Ascending aorta (tissue), 2 donors: ENCODE measurements around the gene MSI2. TPM values are rescaled to one million over a fixed set of nuclear protein-coding genes. Genes with fewer than 3 reads are reported as not detected.

Experiments used
- DNase-seq, 2 donors: peaks; one replicate each; pipeline ENCODE4 v3.0.0-alpha.2; 2019; ENCODE audit warnings: low spot score in 2 of 2
- H3K27ac ChIP-seq, 2 donors: fragments of 200-600 bp; sonication (generic); one replicate each; pipeline ENCODE4 v1.5.1; 2016 to 2017; ENCODE audit warnings: mild to moderate bottlenecking in 1 of 2
- H3K27me3 ChIP-seq: fragments of 200-600 bp; sonication (generic); one replicate; pipeline ENCODE4 v1.5.1; 2017
- H3K36me3 ChIP-seq, 2 donors: fragments of 200-600 bp; sonication (generic); one replicate each; pipeline ENCODE4 v1.5.1; 2016
- H3K4me1 ChIP-seq, 2 donors: fragments of 200-600 bp; sonication (generic); one replicate each; pipeline ENCODE4 v1.5.1; 2016 to 2017; ENCODE audit warnings: mild to moderate bottlenecking in 1 of 2
- H3K4me3 ChIP-seq, 2 donors: fragments of 200-600 bp; sonication (generic); one replicate each; pipeline ENCODE4 v1.5.1; 2016 to 2017; ENCODE audit warnings: mild to moderate bottlenecking in 1 of 2
- H3K9me3 ChIP-seq, 2 donors: fragments of 200-600 bp; sonication (generic); one replicate each; pipeline ENCODE4 v1.5.1; 2016
- intact Hi-C: fragments of 100-400 bp; cut with DNase I; formaldehyde crosslinking; loops from one replicate; pipeline ENCODE4 v1.15.1; 2023
- total RNA-seq: library from RNA; depleted of rRNA; stranded (reverse); fragments of >200 nt; gene quantifications from one replicate; pipeline ENCODE4 v1.1.0, GENCODE V29; 2016
- TF ChIP-seq, protein P1 (sequence below), 3 experiments: fragments of 200-600 bp in 2 of 3; fragments of 450-650 bp in 1 of 3; sonication (generic) in 2 of 3; IDR thresholded peaks; one replicate each; pipeline ENCODE4 v1.5.1; 2016 to 2019; ENCODE audit warnings: antibody characterized with exemption in 3 of 3, mild to moderate bottlenecking in 1 of 3, moderate library complexity in 1 of 3

MSI2 gene
- total RNA-seq, 1 donor from 2014 or later = 11.7 TPM

DNA sequence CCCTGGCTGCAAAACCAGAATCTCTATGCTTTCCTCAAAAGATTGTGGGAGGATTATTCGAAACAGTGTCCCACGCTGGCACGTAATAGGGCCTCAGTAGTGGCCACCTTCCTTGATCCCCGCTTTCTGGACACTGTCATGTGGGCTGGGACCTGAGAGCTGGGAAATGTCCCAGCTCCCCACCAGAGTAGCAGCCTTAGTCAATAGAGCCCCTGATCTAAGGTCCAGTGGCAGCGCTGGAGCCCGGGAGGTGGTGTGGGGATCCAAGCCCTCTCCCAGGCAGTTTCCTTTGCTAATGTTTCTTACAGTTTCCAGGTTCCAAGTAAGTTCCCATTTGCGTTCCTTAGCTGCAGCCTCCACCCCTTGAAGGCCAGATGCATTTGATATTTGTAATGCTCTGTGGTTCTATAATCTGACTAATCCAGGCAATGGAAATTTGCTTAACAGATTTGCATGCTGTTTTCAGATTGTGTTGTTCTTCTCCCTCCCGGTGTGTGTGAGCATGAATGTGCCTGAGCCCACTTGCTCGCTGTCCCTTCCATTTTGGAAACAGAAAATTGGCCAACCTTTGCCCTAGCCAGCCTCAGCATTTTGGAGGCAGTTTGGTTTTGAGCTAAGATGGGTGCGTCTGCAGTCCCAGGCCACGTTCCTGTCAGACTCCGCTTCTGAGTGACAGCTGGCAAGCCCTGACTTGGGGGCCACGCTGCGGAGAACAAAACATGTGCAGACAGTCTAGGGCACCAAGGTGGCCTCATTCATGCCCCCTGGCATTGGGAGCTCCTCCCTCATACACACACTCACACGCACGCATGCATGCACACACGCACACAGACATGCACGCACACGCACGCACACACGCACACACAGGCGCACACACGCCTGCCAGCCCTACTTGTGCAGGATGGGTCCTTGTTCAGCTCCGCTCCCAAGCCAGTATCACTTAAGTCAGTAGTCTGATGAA is 419.4 kb downstream of the MSI2 start:
- Histone ChIP-seq H3K36me3 (peaks cover 7 to 9% of the 10 kb centered on the region in 2 donors), H3K27me3 (no peaks in the 10 kb centered on the region), H3K27ac (no peak overlapping the region), H3K4me1 (peaks cover 0 to 4% of the 10 kb centered on the region in 2 donors), H3K4me3 (no peak overlapping the region), H3K9me3 (no peaks in the 10 kb centered on the region)
- TF ChIP-seq, protein P1, sequence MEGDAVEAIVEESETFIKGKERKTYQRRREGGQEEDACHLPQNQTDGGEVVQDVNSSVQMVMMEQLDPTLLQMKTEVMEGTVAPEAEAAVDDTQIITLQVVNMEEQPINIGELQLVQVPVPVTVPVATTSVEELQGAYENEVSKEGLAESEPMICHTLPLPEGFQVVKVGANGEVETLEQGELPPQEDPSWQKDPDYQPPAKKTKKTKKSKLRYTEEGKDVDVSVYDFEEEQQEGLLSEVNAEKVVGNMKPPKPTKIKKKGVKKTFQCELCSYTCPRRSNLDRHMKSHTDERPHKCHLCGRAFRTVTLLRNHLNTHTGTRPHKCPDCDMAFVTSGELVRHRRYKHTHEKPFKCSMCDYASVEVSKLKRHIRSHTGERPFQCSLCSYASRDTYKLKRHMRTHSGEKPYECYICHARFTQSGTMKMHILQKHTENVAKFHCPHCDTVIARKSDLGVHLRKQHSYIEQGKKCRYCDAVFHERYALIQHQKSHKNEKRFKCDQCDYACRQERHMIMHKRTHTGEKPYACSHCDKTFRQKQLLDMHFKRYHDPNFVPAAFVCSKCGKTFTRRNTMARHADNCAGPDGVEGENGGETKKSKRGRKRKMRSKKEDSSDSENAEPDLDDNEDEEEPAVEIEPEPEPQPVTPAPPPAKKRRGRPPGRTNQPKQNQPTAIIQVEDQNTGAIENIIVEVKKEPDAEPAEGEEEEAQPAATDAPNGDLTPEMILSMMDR (IDR thresholded peaks at IDR 0.05) = no peak
- intact Hi-C loops = no loop called here
- peak in 1 of 2 donors; percentile 46 for DNase-seq

DNA sequence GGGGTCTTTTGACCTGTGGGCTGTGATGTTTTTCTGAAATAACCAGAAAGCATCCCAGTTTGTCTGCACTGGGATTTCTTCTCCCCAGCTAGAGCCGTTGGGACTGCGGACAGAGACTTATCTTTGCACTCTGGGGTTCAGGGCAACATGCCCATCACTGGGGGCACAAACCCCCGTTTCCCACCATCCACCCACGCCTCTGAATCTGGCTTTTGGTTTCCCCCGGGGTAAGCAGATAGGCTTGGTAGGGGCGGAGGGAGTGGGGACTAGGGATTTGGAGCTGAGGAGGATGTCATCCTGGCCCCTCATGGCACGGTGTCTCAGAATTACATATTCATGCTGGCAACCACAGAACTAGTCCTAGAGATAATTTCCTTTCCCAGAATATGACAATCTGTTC is 420.2 kb downstream of the MSI2 start:
- DNase-seq = peak in 1 of 2 donors; percentile 35
- no peaks in the 10 kb centered on the region for H3K27me3 ChIP-seq
- TF ChIP-seq, protein P1 (IDR thresholded peaks at IDR 0.05) = no peak
- peaks cover 7 to 9% of the 10 kb centered on the region in 2 donors for H3K36me3 ChIP-seq
- H3K4me1 ChIP-seq = peaks cover 0 to 4% of the 10 kb centered on the region in 2 donors
- no peak overlapping the region for H3K4me3 ChIP-seq
- no peak overlapping the region for H3K27ac ChIP-seq
- H3K9me3 ChIP-seq = no peaks in the 10 kb centered on the region
- intact Hi-C loops = no loop called here

DNA sequence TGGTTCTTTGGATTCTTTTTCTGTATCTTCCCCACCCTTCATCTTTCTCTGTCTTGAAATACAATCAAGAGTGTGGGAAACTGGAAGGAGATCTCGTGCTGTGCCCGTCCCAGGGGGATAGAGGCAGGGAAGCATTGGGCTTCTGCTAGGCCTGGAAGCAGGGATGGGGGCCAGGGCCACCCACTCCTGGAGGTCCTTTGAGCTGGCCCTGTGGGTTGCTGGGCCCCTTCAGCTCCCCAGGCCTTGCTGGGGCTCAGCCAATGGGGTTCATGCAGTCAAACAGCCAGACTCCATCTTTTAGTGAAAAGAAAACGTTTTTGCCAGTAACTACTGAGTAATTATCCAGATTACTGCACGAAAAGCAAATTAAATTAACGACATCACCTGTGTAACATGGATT is 421.0 kb downstream of the MSI2 start:
- peak in 1 of 2 donors; percentile 33 for DNase-seq
- Histone ChIP-seq H3K4me1 (no peaks in the 10 kb centered on the region), H3K27me3 (no peaks in the 10 kb centered on the region), H3K9me3 (no peaks in the 10 kb centered on the region), H3K36me3 (peaks cover 7 to 9% of the 10 kb centered on the region in 2 donors), H3K4me3 (no peak overlapping the region), H3K27ac (no peak overlapping the region)
- intact Hi-C loops = no loop called here
- TF ChIP-seq, protein P1 (IDR thresholded peaks at IDR 0.05) = no peak

DNA sequence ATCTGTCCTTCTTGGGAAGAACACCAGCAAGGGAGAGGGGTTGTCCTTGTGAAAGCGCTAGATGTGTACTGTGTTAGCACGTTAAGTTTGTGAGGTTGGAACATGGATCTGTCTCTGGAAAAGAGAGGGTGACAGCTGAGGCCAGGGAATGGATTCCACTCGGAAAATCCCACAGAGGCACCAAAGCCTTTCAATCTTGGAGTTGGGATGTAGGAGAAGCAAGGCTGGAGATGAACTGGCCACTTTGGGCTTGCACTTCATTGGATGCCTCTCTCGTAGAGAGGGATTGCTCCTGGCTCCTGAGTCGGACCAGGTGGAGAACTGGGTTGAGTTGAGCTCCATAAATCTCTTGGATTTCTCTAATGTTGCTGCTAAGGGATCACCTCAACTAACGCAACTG is 421.5 kb downstream of the MSI2 start:
- H3K36me3 ChIP-seq = peaks cover 7 to 9% of the 10 kb centered on the region in 2 donors
- H3K9me3 ChIP-seq = no peaks in the 10 kb centered on the region
- TF ChIP-seq, protein P1 (IDR thresholded peaks at IDR 0.05) = no peak
- H3K27me3 ChIP-seq = no peaks in the 10 kb centered on the region
- DNase-seq = peak in 1 of 2 donors; percentile 16
- H3K4me1 ChIP-seq = no peaks in the 10 kb centered on the region
- no peak overlapping the region for H3K27ac ChIP-seq
- intact Hi-C loops = no loop called here
- H3K4me3 ChIP-seq = no peak overlapping the region

DNA sequence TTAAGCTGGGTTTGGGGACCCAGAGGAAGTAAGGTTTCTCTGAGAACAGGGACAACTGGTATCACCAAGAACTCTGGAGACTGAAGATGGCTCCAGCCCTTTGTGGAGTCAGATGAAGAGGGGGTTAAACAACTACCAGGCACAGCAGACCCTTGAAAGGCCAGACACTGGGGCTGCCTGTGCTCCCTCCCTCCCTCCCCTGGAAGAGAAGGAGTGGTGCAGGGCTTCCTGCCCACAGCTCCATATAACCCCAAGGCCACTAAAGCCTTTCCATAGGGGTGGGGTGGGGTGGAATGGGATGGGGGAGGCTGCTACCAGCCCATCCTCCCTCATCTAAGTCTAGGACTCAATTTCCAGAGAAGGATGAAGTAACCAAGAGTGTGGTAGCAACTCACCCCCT is 422.1 kb downstream of the MSI2 start:
- no peaks in the 10 kb centered on the region for H3K27me3 ChIP-seq
- DNase-seq = peak in 1 of 2 donors; percentile 9
- H3K27ac ChIP-seq = no peak overlapping the region
- intact Hi-C loops = no loop called here
- no peaks in the 10 kb centered on the region for H3K4me1 ChIP-seq
- no peak overlapping the region for H3K4me3 ChIP-seq
- H3K36me3 ChIP-seq = peaks cover 7 to 9% of the 10 kb centered on the region in 2 donors
- TF ChIP-seq, protein P1 (IDR thresholded peaks at IDR 0.05) = no peak
- no peaks in the 10 kb centered on the region for H3K9me3 ChIP-seq
